Mammary epithelial cell (primary cell): ENCODE results near the gene NUP214.

Experiments
- CTCF ChIP-seq, 2 donors: IDR thresholded peaks in 1 of 2; conservative IDR thresholded peaks in 1 of 2; 2 replicates each; pipeline ENCODE4 v1.5.1; 2011 to 2012; ENCODE audit warnings: inconsistent platforms in 2 of 2, low read length in 2 of 2, mild to moderate bottlenecking in 2 of 2, control low read depth in 1 of 2, low read depth in 1 of 2; ENCODE audit not compliant: insufficient read depth in 1 of 2; ENCODE audit errors: extremely low read depth in 1 of 2
- EZH2 ChIP-seq: IDR thresholded peaks from 2 replicates; pipeline ENCODE4 v1.6.1; 2012; ENCODE audit warnings: low read length, inconsistent platforms, borderline replicate concordance

- TF ChIP-seq CTCF (conservative IDR thresholded peaks at IDR 0.05 in 1 of 2, IDR thresholded peaks at IDR 0.05 in 1 of 2; ENCODE audit: extremely low read depth in 1 of 2, insufficient read depth in 1 of 2, low read depth in 1 of 2, low read length in 2 of 2) = no peak
- no peak for TF ChIP-seq EZH2
Observed at GRCh38 chr9:131076347-131077195, 48.8 kb upstream of the NUP214 start.
